ENCODE data around the gene NEK6. TPM values are rescaled to one million over a fixed set of nuclear protein-coding genes. Genes with fewer than 3 reads are reported as not detected.
A peak's percentile ranks its signal among the peaks of the same experiment; 100 is the strongest.

Gene NEK6
- total and polyA plus RNA-seq, 9 of the 15 experiments (the other 6 are each of a cell fraction or from before 2014, with no cell fraction given): 3.1 to 19.0 (median 8.4) TPM

DNA sequence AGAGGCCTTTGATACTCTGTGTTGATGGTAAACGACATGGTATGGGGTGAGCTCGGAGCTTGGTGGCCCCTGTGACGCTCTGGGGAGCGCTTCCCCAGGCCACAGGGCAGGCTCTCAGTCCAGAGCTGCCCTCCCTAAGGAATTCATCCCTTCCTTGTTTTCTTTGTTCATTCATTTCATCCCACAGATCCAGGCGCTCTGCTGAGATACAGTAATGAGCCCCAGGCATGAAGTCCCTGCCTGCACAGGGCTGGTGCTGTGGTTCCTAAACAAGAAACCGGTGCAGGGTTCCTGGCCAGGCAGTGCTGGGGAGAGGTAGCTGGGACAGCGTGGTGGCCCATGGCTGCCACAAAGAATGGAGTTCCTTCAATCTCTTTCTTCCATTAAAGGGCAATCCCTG, 14.4 kb downstream of the NEK6 start (continued):
- TF ChIP-seq ZNF79 (CRISPR knock-in tag; IDR thresholded peaks at IDR 0.05; ENCODE audit: low read depth): no peak

DNA sequence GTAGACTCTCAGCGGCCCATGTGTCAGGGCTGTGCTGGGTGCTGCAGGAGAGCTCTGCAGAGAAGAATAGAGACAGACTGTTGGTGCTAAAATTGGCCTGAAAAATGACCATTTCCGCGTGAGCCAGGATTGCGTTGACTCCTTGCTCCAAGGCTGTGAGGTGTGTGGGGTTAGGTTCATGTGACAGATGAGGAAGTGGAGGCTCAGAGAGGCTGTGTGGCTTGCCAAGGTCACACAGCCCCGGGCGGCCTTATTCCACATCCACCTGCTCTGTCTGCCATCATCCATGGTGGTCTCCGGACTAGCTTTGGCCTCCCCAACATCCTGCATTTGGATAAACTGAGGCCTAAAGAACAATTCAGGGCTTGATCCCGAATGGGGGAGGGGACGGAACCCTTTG, 15.2 kb downstream of the NEK6 start:
- no peak overlapping the region for H3K9ac ChIP-seq (ENCODE audit: insufficient read depth in 1 of 2, low read depth in 2 of 2, low read length in 2 of 2)
- H3K79me2 ChIP-seq (ENCODE audit: control insufficient read depth, insufficient read depth, low read length): 0 out of 3 replicates have a peak, but pooled peaks cover 2% of the 10 kb centered on the region
- no peak overlapping the region for H3K27ac ChIP-seq (ENCODE audit: extremely low read depth, low read depth, low read length)
- H3K4me2 ChIP-seq (ENCODE audit: insufficient read depth, low read length): no peak overlapping the region
- POLR2A ChIA-PET: no interaction called here
- H3K27me3 ChIP-seq (ENCODE audit: control insufficient read depth in 2 of 2, insufficient read depth in 2 of 2, low read length in 2 of 2): peaks cover 0 to 6% of the 10 kb centered on the region in 2 experiments; a peak in 1 of 5 replicates
- H3K9me3 ChIP-seq (replicated peaks; ENCODE audit: control insufficient read depth, insufficient read depth, low read depth, low read length): no peaks in the 10 kb centered on the region
- in situ Hi-C loops (cut with MboI) (no loop called here), intact Hi-C loops (cut with micrococcal nuclease) (no loop called here)
- no peak for TF ChIP-seq EGR1 (conservative IDR thresholded peaks at IDR 0.05)
- TF ChIP-seq, protein P1, sequence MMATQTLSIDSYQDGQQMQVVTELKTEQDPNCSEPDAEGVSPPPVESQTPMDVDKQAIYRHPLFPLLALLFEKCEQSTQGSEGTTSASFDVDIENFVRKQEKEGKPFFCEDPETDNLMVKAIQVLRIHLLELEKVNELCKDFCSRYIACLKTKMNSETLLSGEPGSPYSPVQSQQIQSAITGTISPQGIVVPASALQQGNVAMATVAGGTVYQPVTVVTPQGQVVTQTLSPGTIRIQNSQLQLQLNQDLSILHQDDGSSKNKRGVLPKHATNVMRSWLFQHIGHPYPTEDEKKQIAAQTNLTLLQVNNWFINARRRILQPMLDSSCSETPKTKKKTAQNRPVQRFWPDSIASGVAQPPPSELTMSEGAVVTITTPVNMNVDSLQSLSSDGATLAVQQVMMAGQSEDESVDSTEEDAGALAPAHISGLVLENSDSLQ (IDR thresholded peaks at IDR 0.05): no peak
- TF ChIP-seq SPI1 (IDR thresholded peaks at IDR 0.05; ENCODE audit: borderline replicate concordance, low read depth, low read length): peak; percentile 68; the same call in 1 of the 2 replicates
- TF ChIP-seq, protein P2, sequence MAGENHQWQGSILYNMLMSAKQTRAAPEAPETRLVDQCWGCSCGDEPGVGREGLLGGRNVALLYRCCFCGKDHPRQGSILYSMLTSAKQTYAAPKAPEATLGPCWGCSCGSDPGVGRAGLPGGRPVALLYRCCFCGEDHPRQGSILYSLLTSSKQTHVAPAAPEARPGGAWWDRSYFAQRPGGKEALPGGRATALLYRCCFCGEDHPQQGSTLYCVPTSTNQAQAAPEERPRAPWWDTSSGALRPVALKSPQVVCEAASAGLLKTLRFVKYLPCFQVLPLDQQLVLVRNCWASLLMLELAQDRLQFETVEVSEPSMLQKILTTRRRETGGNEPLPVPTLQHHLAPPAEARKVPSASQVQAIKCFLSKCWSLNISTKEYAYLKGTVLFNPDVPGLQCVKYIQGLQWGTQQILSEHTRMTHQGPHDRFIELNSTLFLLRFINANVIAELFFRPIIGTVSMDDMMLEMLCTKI (IDR thresholded peaks at IDR 0.05; ENCODE audit: partially characterized antibody): no peak
- TF ChIP-seq SOX6 (IDR thresholded peaks at IDR 0.05): no peak
- TF ChIP-seq, protein P3, sequence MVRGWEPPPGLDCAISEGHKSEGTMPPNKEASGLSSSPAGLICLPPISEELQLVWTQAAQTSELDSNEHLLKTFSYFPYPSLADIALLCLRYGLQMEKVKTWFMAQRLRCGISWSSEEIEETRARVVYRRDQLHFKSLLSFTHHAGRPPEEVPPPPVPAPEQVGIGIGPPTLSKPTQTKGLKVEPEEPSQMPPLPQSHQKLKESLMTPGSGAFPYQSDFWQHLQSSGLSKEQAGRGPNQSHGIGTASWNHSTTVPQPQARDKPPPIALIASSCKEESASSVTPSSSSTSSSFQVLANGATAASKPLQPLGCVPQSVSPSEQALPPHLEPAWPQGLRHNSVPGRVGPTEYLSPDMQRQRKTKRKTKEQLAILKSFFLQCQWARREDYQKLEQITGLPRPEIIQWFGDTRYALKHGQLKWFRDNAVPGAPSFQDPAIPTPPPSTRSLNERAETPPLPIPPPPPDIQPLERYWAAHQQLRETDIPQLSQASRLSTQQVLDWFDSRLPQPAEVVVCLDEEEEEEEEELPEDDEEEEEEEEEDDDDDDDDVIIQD (CRISPR knock-in tag; IDR thresholded peaks at IDR 0.05): no peak
- no peak for TF ChIP-seq ZNF217 (CRISPR knock-in tag; IDR thresholded peaks at IDR 0.05)
- no peak for TF ChIP-seq POLR2AphosphoS2 (IDR thresholded peaks at IDR 0.05; ENCODE audit: low read length)
- TF ChIP-seq KDM1A (IDR thresholded peaks at IDR 0.05): peak; percentile 10 to 51; a peak in 2 of 4 replicates
- TF ChIP-seq TOE1 (IDR thresholded peaks at IDR 0.05; ENCODE audit: borderline replicate concordance): no peak
- no peak for TF ChIP-seq TOE1 (CRISPR knock-in tag; IDR thresholded peaks at IDR 0.05; ENCODE audit: borderline replicate concordance, low read depth)
- TF ChIP-seq ZNF140 (CRISPR knock-in tag; IDR thresholded peaks at IDR 0.05): no peak
- TF ChIP-seq ZFP36 (IDR thresholded peaks at IDR 0.05; ENCODE audit: low read depth, low read length, partially characterized antibody): peak; percentile 77
- no peak for TF ChIP-seq FIP1L1 (IDR thresholded peaks at IDR 0.05; ENCODE audit: low read depth, low read length, poor library complexity, severe bottlenecking)
- peak; percentile 76 for TF ChIP-seq BCOR (IDR thresholded peaks at IDR 0.05)
- peak; percentile 42 for TF ChIP-seq RBM25 (IDR thresholded peaks at IDR 0.05; ENCODE audit: low read depth, low read length, severe bottlenecking)
- peaks cover 6 to 16% of the 10 kb centered on the region in 2 experiments for H3K4me1 ChIP-seq (replicated peaks in 1 of 2; ENCODE audit: control insufficient read depth in 2 of 2, insufficient read depth in 2 of 2, low read length in 2 of 2)
- no peak for DNase-seq (ENCODE audit: extremely low read depth in 1 of 4, low spot score in 3 of 4)
- FAIRE-seq: no peak
- H2AFZ ChIP-seq (ENCODE audit: low read depth, low read length): no peak overlapping the region
- H3K9me1 ChIP-seq (ENCODE audit: control insufficient read depth, insufficient read depth, low read length): no peaks in the 10 kb centered on the region
- no peak for ATAC-seq
- WGBS (ENCODE audit: insufficient coverage, low coverage, missing lambda C conversion rate): 41% methylated on average over 9 of the region's 9 CpGs
- peaks cover 12% of the 10 kb centered on the region for H4K20me1 ChIP-seq (replicated peaks; ENCODE audit: control insufficient read depth, insufficient read depth, low read length)
- H3K36me3 ChIP-seq (ENCODE audit: control insufficient read depth, insufficient read depth, low read length): no peaks in the 10 kb centered on the region
- no peak overlapping the region for H3K4me3 ChIP-seq
- BruUV-seq (replicated peaks): no TSS peak
- CTCF ChIA-PET (ENCODE audit: low intra/inter-chr PET ratio): no interaction called here

Measured in K562 (cell line).